Right atrium auricular region (tissue), 2 donors: ENCODE measurements around the gene COCH. TPM values are rescaled to one million over a fixed set of nuclear protein-coding genes. Genes with fewer than 3 reads are reported as not detected.
"Not testable (repeated sequence)": the region's sequence is repeated elsewhere in the genome, so short reads cannot be mapped to it uniquely, and the experiment has no call there.

ENCODE experiments used
- DNase-seq: peaks from one replicate; pipeline ENCODE4 v3.0.0-alpha.2; 2019; ENCODE audit warnings: low spot score
- H3K27ac ChIP-seq, 2 donors: fragments of 200-600 bp; sonication (generic); 1 replicate in 1 of 2; 2 replicates in 1 of 2; pipeline ENCODE4 v1.5.1; 2016 to 2019
- H3K27me3 ChIP-seq, 2 donors: fragments of 200-600 bp; sonication (generic); one replicate each; pipeline versions ENCODE4 v1.5.1 to v1.6.0; 2017 to 2019
- H3K36me3 ChIP-seq: fragments of 200-600 bp; sonication (generic); one replicate; pipeline ENCODE4 v1.5.1; 2016
- H3K4me1 ChIP-seq, 2 donors: fragments of 200-600 bp; sonication (generic); one replicate each; pipeline versions ENCODE4 v1.5.1 to v1.6.0; 2017 to 2019
- H3K4me3 ChIP-seq, 2 donors: fragments of 200-600 bp; sonication (generic); 1 replicate in 1 of 2; 2 replicates in 1 of 2; pipeline ENCODE4 v1.5.1; 2017 to 2019; ENCODE audit warnings: mild to moderate bottlenecking in 1 of 2, moderate library complexity in 1 of 2
- H3K9me3 ChIP-seq, 2 donors: fragments of 200-600 bp; sonication (generic); one replicate each; pipeline ENCODE4 v1.5.1; 2019
- CTCF ChIP-seq, 2 donors: fragments of 200-600 bp; sonication (generic); IDR thresholded peaks; one replicate each; pipeline ENCODE4 v1.5.1; 2019; ENCODE audit warnings: antibody characterized with exemption in 2 of 2
- total RNA-seq, 2 donors: library from RNA; depleted of rRNA; stranded (reverse); fragments of >200 nt; gene quantifications; one replicate each; pipeline ENCODE4 v1.1.0, GENCODE V29; 2016

COCH gene
- total RNA-seq, 2 donors from 2014 or later: 0.47 to 1.6 TPM

GRCh38 chr14:30888480-30889243 lies 14.3 kb downstream of the COCH start:
- Histone ChIP-seq H3K27ac (no peak overlapping the region), H3K4me3 (no peak overlapping the region), H3K27me3 (no peaks in the 10 kb centered on the region), H3K36me3 (no peaks in the 10 kb centered on the region), H3K4me1 (no peaks in the 10 kb centered on the region), H3K9me3 (no peaks in the 10 kb centered on the region)
- TF ChIP-seq CTCF (IDR thresholded peaks at IDR 0.05): no peak
- no peak for DNase-seq

- Histone ChIP-seq H3K27me3 (no peaks in the 10 kb centered on the region), H3K36me3 (no peaks in the 10 kb centered on the region), H3K4me1 (no peaks in the 10 kb centered on the region), H3K4me3 (no peak overlapping the region), H3K9me3 (no peaks in the 10 kb centered on the region), H3K27ac (no peak overlapping the region)
- no peak for DNase-seq
- no peak for TF ChIP-seq CTCF (IDR thresholded peaks at IDR 0.05)
These were observed 14.9 kb downstream of the COCH start for GRCh38 chr14:30889244-30889594.

GRCh38 chr14:30893819-30894218 lies 19.5 kb downstream of the COCH start:
- Histone ChIP-seq H3K36me3 (peaks cover 18% of the 10 kb centered on the region), H3K27me3 (no peaks in the 10 kb centered on the region), H3K27ac (no peak overlapping the region), H3K9me3 (no peaks in the 10 kb centered on the region), H3K4me3 (no peak overlapping the region), H3K4me1 (no peaks in the 10 kb centered on the region)
- DNase-seq: no peak
- TF ChIP-seq CTCF (IDR thresholded peaks at IDR 0.05): no peak

GRCh38 chr14:30894923-30895515 lies 20.7 kb downstream of the COCH start:
- Histone ChIP-seq H3K27ac (no peak overlapping the region), H3K27me3 (no peaks in the 10 kb centered on the region), H3K4me3 (no peak overlapping the region), H3K9me3 (no peaks in the 10 kb centered on the region), H3K4me1 (no peaks in the 10 kb centered on the region), H3K36me3 (peaks cover 18% of the 10 kb centered on the region)
- DNase-seq: no peak
- no peak for TF ChIP-seq CTCF (IDR thresholded peaks at IDR 0.05)

- Histone ChIP-seq H3K36me3 (peaks cover 23% of the 10 kb centered on the region), H3K9me3 (no peaks in the 10 kb centered on the region), H3K4me1 (no peaks in the 10 kb centered on the region), H3K4me3 (no peak overlapping the region), H3K27me3 (no peaks in the 10 kb centered on the region), H3K27ac (no peak overlapping the region)
- TF ChIP-seq CTCF (IDR thresholded peaks at IDR 0.05): no peak
- DNase-seq: no peak
These were observed 22.1 kb downstream of the COCH start for GRCh38 chr14:30896435-30896834.

GRCh38 chr14:30897121-30897520 lies 22.8 kb downstream of the COCH start:
- H3K9me3 ChIP-seq, H3K27ac ChIP-seq: not testable (repeated sequence)

More at GRCh38 chr14:30897121-30897520, 22.8 kb downstream of the COCH start:
- H3K4me3 ChIP-seq, H3K4me1 ChIP-seq, H3K27me3 ChIP-seq, DNase-seq: not testable (repeated sequence)
- peaks cover 27% of the 10 kb centered on the region for H3K36me3 ChIP-seq
